Tongue (tissue), 2 donors: ENCODE results near the gene KCTD7. TPM values are rescaled to one million over a fixed set of nuclear protein-coding genes. Genes with fewer than 3 reads are reported as not detected.
"Not testable (repeated sequence)": the region's sequence is repeated elsewhere in the genome, so short reads cannot be mapped to it uniquely, and the experiment has no call there.

Experiments
- DNase-seq: peaks from one replicate; pipeline ENCODE4 v3.0.0-alpha.2; 2015
- total RNA-seq: library from RNA; depleted of rRNA; stranded (reverse); fragments of >200 nt; gene quantifications from one replicate; pipeline ENCODE4 v1.2.3, GENCODE V29; 2014

KCTD7 gene
- total RNA-seq, 1 donor from 2014 or later = 12.6 TPM

- peak; percentile 21 for DNase-seq
Observed at GRCh38 chr7:66682350-66683093, 53.8 kb downstream of the KCTD7 start.

GRCh38 chr7:66683094-66683769 is 54.6 kb downstream of the KCTD7 start:
- not testable (repeated sequence) for DNase-seq

DNA sequence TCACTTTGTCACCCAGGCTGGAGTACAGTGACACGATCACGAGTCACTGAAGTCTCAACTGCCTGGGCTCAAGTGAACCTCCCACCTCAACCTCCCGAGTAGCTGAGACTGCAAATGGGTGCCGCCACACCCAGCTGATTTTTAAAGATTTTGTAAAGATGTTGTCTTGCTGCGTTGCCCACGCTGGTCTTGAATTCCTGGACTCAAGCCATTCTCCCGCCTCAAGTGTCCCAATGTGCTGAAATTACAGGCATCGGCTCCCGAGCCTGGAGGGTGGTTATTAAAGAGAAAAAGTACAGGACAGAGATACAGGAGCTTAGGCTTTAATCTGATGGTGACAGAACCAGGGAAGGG is 55.1 kb downstream of the KCTD7 start:
- no peak for DNase-seq

DNA sequence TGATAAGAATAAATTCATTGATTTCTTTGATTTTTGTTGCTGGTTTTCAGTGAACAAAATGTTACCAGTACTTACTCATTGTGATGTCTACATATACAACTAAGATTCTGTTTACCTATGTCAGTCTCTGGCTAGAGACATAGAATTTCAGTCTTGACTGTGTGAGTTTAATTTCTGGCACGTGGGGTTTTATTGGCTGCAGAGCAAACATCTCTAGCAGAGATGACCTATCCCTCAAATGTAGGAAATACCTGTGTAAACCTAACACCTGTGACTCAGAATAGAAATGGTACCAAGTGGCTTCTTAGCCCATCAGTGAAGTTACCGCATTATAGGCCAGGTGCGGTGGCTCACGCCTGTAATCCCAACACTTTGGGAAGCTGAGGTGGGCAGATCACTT is 57.0 kb downstream of the KCTD7 start:
- DNase-seq = not testable (repeated sequence)

DNA sequence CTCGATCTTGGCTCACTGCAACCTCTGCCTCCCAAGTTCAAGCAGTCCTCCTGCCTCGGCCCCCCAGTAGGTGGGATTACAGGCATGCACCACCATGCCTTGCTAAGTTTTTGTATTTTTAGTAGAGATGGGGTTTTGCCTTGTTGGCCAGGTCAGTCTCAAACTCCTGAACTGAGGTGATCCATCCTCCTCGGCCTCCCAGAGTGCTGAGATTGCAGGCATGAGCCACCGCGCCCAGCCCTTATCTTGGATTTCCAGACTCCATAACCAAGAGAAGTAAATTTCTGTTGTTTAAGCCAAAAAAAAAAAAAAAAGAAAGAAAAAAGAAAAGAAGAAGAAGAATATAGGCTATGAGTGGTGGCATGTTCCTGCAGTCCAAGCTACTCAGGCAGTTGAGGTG is 58.5 kb downstream of the KCTD7 start:
- DNase-seq = no peak

GRCh38 chr7:66687672-66688071 is 59.0 kb downstream of the KCTD7 start:
- DNase-seq = not testable (repeated sequence)

DNA sequence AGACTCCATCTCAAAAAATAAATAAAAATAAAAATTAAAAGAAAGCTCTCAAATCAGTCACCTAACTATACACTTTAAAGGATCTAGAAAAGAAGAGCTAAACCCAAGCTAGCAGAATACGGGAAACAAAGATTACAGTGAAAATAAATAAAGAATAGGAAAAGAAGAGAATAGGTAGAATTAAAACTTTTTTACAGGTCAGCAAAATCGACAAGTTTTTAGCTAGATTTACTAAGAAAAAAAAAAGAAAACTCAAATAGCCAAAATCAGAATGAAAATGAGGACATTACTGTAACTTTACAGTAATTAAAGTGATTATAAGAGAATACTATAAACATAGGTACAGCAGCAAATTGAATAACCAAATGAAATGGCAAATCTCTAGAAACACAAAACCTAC is 60.4 kb downstream of the KCTD7 start:
- DNase-seq = no peak

DNA sequence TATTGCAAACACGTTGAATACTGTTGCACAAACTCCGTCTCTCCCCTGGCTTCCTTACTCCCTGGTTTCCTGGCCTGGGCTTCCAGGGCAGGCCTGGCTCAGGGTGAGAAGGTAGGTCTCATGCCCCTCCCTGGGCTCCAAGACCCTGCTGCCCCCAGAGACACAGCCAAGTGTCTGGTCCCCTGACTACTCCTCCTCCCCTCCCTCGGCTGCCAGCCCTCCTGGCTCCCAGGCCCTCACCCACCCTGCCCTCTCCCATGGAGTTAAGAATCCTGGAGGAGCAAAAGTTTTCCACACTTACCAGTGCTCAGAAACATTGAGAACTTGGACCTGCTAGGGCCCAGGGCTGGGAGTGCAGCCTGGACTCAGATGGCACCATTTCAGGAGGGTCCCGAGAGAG is 64.7 kb downstream of the KCTD7 start:
- DNase-seq = no peak

Other genes starting within 250 kb of the KCTD7 start
- 30.2 TPM for gene RABGEF1, start 111.9 kb downstream of the KCTD7 start, total RNA-seq